ENCODE results near the gene PARD3B. TPM values are rescaled to one million over a fixed set of nuclear protein-coding genes. Genes with fewer than 3 reads are reported as not detected.

The PARD3B gene
- total RNA-seq, 2 donors from 2014 or later = 15.0 to 17.8 TPM

DNA sequence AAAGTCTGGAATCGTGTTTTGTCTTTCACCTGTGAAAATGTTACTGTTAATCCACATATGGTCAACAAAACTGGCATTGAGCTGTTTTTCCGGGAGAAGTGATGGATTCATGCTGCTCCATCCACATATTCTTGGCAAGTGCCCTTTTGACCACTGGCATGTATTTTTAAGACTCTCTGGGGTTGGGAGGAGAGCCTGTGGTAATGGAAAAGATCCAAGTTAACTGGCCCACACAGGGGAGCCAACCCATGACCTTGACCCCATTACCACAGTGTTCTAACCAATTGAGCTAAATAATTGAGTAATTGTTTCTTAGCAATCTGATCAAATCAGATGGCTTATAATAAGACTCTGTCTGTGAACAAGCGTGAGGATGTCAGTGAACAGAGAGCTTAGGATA lies 840.8 kb downstream of the PARD3B start:
- intact Hi-C loops (cut with DNase I) = no loop called here
- Histone ChIP-seq H3K36me3 (replicated peaks in 1 of 2; ENCODE audit: insufficient read depth in 1 of 2, low read depth in 2 of 2) (no peaks in the 10 kb centered on the region), H3K4me3 (no peak overlapping the region), H3K27ac (no peak overlapping the region), H3K9me3 (no peaks in the 10 kb centered on the region), H3K4me1 (no peaks in the 10 kb centered on the region), H3K27me3 (no peaks in the 10 kb centered on the region)
- no peak for ATAC-seq
- 80 to 89% methylated on average over 3 of the region's 3 CpGs for WGBS, 2 donors
- TF ChIP-seq POLR2A (IDR thresholded peaks at IDR 0.05) = no peak
- TF ChIP-seq, protein P1, sequence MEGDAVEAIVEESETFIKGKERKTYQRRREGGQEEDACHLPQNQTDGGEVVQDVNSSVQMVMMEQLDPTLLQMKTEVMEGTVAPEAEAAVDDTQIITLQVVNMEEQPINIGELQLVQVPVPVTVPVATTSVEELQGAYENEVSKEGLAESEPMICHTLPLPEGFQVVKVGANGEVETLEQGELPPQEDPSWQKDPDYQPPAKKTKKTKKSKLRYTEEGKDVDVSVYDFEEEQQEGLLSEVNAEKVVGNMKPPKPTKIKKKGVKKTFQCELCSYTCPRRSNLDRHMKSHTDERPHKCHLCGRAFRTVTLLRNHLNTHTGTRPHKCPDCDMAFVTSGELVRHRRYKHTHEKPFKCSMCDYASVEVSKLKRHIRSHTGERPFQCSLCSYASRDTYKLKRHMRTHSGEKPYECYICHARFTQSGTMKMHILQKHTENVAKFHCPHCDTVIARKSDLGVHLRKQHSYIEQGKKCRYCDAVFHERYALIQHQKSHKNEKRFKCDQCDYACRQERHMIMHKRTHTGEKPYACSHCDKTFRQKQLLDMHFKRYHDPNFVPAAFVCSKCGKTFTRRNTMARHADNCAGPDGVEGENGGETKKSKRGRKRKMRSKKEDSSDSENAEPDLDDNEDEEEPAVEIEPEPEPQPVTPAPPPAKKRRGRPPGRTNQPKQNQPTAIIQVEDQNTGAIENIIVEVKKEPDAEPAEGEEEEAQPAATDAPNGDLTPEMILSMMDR (IDR thresholded peaks at IDR 0.05) = no peak
- DNase-seq = no peak

GRCh38 chr2:205387350-205388055 lies 842.2 kb downstream of the PARD3B start:
- TF ChIP-seq POLR2A (IDR thresholded peaks at IDR 0.05) = no peak
- TF ChIP-seq, protein P1 (IDR thresholded peaks at IDR 0.05) = no peak
- no peak for ATAC-seq
- no peak for DNase-seq
- H3K4me3 ChIP-seq = no peak overlapping the region
- no peaks in the 10 kb centered on the region for H3K4me1 ChIP-seq
- intact Hi-C loops (cut with DNase I) = no loop called here
- H3K27me3 ChIP-seq = no peaks in the 10 kb centered on the region
- no peaks in the 10 kb centered on the region for H3K36me3 ChIP-seq (replicated peaks in 1 of 2; ENCODE audit: insufficient read depth in 1 of 2, low read depth in 2 of 2)
- H3K9me3 ChIP-seq = no peaks in the 10 kb centered on the region
- no peak overlapping the region for H3K27ac ChIP-seq
- WGBS, 2 donors = 86 to 93% methylated on average over 5 of the region's 5 CpGs

DNA sequence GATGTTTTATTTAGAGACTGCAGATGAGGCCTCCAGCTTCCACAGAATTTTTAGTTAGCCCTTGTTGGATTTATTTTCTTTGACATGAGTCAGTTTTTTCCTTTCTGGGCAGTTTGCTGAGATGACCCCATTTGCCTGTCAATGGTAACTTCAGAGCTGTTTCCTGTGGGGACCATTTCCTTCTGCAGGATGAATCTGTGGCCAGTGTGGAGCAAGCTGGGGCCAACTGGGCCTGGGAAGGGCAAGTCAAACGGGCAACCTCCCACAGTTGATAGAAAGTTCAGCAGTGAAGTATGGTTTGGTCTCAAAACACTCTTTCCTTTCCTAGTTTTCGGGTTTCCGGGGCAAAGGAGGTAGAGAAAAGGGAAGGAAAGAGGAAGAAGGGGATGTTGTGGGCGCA lies 845.6 kb downstream of the PARD3B start:
- intact Hi-C loops (cut with DNase I) = no loop called here
- no peak overlapping the region for H3K4me3 ChIP-seq

GRCh38 chr2:205401511-205401910 lies 856.2 kb downstream of the PARD3B start:
- Histone ChIP-seq H3K27me3 (no peaks in the 10 kb centered on the region), H3K4me3 (no peak overlapping the region), H3K4me1 (no peaks in the 10 kb centered on the region), H3K9me3 (no peaks in the 10 kb centered on the region), H3K36me3 (replicated peaks in 1 of 2; ENCODE audit: insufficient read depth in 1 of 2, low read depth in 2 of 2) (no peaks in the 10 kb centered on the region), H3K27ac (no peak overlapping the region)
- ATAC-seq = no peak
- TF ChIP-seq, protein P1 (IDR thresholded peaks at IDR 0.05) = no peak
- no peak for TF ChIP-seq POLR2A (IDR thresholded peaks at IDR 0.05)
- DNase-seq = no peak
- intact Hi-C loops (cut with DNase I) = no loop called here
- WGBS, 2 donors = 88% methylated on average over 6 of the region's 6 CpGs

More for the DNA sequence above, 845.6 kb downstream of the PARD3B start:
- WGBS, 2 donors = 83 to 91% methylated on average over 4 of the region's 4 CpGs
- H3K27me3 ChIP-seq = no peaks in the 10 kb centered on the region
- H3K36me3 ChIP-seq (replicated peaks in 1 of 2; ENCODE audit: insufficient read depth in 1 of 2, low read depth in 2 of 2) = no peaks in the 10 kb centered on the region
- no peaks in the 10 kb centered on the region for H3K4me1 ChIP-seq
- TF ChIP-seq, protein P1 (IDR thresholded peaks at IDR 0.05) = no peak
- no peaks in the 10 kb centered on the region for H3K9me3 ChIP-seq
- no peak for DNase-seq
- ATAC-seq = no peak
- no peak overlapping the region for H3K27ac ChIP-seq

- 54 to 64% methylated on average over 2 of the region's 2 CpGs for WGBS, 2 donors
- no peaks in the 10 kb centered on the region for H3K27me3 ChIP-seq
- no peak for TF ChIP-seq POLR2A (IDR thresholded peaks at IDR 0.05)
- TF ChIP-seq, protein P1 (IDR thresholded peaks at IDR 0.05) = no peak
- intact Hi-C loops (cut with DNase I) = no loop called here
- no peak for DNase-seq
- no peaks in the 10 kb centered on the region for H3K4me1 ChIP-seq
- no peaks in the 10 kb centered on the region for H3K36me3 ChIP-seq (replicated peaks in 1 of 2; ENCODE audit: insufficient read depth in 1 of 2, low read depth in 2 of 2)
- no peak overlapping the region for H3K4me3 ChIP-seq
- ATAC-seq = no peak
- no peak overlapping the region for H3K27ac ChIP-seq
- H3K9me3 ChIP-seq = no peaks in the 10 kb centered on the region
Observed at GRCh38 chr2:205402011-205402410, 856.7 kb downstream of the PARD3B start.
